ENCODE data around the gene PTBP1. TPM values are rescaled to one million over a fixed set of nuclear protein-coding genes. Genes with fewer than 3 reads are reported as not detected.
A peak's percentile ranks its signal among the peaks of the same experiment; 100 is the strongest.

The PTBP1 gene
- total RNA-seq, 1 donor from 2014 or later, result 236 TPM

DNA sequence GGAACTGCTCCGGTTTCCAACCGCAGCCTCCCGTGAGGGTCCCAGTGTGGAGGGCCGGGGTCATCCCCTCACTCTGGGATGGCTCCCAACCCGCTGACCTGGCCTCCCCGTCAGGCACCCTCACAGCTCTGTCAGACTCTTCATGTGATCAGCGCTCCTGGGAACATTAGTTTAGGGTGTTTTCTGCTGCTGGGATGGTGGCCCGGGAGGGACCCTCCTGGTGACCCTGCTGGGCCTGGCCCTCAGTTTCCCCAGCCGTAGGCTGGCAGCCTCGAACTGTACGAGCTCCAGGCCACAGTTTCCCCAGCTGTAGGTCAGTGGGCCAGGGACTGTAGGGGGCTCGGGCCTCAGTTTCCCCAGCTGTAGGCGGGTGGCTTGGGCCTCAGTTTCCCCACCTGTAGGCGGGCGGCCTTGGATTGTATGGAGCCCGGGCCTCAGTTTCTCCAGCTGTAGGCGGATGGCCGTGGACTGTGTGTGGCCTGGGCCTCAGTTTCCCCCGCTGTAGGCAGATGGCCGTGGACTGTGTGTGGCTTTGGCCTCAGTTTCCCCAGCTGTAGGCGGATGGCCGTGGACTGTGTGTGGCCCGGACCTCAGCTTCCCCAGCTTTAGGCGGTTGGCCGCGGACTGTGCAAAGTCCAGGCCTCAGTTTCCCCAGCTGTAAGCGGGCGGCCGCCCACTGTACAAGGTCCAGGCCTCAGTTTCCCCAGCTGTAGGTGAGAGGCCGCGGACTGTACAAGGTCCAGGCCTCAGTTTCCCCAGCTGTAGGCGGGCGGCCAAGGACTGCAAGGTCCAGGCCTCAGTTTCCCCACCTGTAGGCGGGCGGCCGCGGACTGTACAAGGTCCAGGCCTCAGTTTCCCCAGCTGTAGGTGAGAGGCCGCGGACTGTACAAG is 1.3 kb upstream of the PTBP1 start:
- no peak for DNase-seq (ENCODE audit: low spot score)

- DNase-seq (ENCODE audit: low spot score), result peak; percentile 96
Observed at GRCh38 chr19:797528-798414, 519 bp downstream of the PTBP1 start.

DNA sequence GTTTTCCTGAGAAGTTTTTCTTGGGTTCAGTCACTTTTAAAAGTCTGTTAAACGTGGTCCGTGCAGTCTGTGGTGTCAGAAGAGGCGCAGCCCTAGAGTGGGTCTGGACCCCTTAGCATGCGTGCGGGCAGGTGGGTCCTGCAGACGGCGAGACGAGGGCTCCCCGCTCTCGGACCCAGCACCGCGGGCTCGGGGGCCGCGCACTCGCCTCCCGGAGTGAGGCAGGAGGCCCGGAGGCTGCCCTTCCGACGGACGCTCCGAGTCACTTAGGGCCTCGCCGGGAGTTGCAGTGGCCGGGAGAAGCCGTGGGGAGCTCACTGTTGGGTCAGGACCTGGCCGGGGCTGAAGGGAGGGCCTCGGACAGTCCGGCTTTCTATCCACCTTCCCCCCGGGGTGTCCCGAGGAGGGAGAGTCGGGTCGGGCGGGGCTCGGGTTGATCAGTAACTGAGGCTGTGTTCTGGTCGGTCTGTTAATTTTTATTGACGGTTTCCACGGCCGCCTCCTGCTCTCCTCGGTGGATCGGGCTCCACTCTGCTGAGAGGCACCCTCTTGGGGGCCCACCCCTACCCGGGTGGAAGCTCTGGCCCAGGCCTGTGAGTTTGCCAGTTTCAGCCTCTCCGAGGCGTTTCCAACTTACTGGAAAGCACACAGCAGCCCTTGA is 1.3 kb downstream of the PTBP1 start:
- DNase-seq (ENCODE audit: low spot score), result no peak

DNA sequence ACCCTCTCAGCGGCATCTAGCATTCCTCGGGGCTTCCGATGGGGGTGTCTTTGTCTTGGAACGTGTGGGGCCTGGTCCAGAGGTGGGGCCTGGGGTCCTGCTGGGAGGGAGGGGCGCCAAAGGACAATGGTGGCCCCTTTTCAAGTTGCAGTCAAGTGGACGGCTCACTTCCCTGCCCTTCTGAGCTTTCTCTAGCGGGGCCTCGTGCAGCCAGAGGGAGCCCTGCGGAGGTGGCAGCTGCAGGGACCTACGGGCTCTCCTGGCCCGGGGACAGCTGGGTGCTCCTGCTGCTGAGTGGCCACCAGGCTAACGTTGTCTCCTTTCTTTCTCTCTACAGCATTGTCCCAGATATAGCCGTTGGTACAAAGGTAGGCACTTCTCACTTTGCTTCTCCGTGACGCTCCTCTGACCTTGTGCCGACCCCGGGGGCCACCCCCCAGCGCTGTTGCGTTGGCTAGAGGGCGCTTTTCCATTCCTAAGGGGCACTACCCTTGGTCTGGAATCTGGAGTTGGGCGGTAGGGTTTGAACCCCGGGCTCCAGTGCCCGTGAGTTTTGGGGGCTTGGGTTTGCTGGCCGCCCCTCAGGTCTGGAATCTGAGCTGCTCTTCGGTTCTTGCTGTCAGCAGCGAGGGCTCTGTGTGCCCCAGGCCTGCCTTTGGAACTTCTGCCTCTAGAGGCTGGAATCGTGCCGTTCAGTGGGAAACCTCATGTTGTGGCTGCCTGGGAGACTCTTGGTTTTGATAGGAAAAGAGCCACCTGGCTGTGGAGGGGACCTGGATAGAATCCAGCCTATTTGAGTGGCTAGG is 2.0 kb downstream of the PTBP1 start:
- DNase-seq (ENCODE audit: low spot score), result no peak

DNA sequence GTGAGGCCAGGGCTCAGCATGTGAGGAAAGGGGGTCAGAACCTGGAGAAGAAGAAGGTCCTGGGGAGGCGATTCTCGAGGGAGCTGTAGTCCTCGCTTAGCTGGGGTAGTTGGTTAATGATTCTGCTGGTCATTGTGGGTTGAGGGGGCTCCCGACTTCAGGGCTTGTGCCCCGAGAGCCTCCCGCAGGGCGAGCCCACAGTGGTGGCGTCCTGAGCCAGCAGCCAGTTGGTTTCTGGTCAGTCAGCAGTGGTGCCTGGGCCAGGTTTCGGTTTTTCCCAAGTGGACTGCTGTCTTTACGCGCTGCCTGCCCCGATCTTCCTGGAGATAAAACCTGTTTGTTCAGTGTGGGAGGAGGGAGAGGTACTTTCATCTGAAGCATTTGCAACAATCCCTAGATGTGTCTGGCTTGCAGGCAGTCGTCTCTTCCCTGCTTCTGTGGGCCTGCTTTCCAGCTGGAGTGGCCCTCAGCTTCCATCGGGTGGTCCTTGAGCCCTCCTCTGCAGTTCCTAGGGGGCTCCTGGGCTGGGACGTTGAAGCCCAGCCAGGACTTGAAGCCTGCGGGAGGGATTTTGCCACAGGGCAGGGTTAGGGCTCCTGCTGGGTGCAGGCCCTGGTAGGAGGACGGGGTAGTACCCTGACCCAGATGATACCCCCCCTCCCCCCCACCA is 3.2 kb downstream of the PTBP1 start:
- no peak for DNase-seq (ENCODE audit: low spot score)

- DNase-seq (ENCODE audit: low spot score), result no peak
Observed at GRCh38 chr19:801030-801860, 4.0 kb downstream of the PTBP1 start.

GRCh38 chr19:801861-802497 is 4.7 kb downstream of the PTBP1 start:
- DNase-seq (ENCODE audit: low spot score), result no peak

DNA sequence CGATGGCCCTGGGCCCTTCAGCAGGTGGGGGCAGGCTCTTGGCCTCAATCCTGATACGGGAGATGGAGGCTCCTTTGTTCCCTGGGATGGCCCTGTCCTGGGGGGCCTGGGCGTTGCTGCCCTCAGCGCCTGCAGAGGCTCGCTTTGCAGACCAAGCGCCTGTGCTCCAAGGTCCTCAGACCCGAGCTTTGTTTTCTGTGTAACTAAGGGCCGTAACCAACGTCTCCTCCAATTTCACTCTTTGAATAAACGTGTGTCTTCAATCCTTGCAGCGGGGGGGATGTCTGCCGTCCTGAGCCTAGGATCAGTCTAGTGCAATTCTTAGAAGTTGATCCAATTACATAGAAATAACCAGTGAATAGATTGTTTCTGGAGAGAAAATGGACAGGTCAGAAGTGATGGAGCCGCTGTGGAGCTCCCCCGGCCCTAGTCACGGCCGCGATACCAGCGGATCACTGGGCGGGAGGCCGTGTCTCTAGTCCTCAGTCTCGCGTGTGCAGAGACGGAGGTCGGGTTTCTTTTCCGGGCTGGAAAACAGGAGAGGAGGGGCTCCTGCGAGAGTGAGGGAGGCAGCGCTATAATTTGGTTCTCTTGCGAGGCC is 5.3 kb downstream of the PTBP1 start:
- DNase-seq (ENCODE audit: low spot score), result no peak

DNA sequence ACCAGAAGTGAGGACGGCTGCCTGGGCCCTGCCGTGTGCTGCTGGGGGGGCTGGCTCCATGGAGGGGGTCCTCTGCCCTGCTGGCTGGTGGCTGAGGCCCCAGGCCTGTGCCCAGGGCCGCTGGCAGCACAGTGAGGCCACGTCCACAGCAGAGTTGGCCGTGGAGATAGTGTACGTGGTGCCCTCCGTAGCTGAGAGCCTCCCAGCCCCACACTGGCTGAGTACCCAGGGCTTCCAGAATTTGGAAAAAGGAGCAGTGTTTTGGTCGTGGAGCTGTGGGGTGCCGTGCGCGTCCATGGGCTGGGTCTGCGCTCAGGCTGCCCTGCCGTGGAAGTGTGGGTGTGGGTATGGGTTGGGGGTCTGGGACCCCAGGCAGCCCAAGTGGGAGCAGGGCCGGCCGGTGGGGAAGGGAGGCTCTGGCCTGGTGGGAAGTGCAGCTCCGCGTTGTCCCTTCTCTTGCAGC is 5.9 kb downstream of the PTBP1 start:
- no peak for DNase-seq (ENCODE audit: low spot score)

DNA sequence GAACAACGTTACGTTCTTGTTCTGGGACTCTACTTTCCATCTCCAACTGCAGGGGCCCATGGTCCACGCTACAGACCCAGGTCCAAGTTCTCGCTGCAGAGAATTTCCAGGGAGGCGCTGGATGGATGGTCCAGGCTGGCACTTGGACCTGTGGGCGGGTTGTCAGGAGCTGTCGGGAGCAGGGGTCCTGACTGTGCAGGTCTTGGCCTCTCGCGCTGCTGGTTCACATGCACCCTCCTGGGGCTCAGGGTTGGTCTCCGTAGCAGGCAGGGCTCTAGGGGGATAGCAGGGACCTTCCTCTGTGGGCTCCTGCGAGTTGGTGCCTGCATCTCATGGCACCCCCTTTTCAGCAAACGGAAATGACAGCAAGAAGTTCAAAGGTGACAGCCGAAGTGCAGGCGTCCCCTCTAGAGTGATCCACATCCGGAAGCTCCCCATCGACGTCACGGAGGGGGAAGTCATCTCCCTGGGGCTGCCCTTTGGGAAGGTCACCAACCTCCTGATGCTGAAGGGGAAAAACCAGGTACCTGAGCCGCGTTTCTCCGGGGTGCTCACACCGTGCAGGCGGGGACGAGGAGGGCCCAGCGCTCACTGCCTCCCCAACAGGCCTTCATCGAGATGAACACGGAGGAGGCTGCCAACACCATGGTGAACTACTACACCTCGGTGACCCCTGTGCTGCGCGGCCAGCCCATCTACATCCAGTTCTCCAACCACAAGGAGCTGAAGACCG is 6.6 kb downstream of the PTBP1 start:
- DNase-seq (ENCODE audit: low spot score), result no peak

DNA sequence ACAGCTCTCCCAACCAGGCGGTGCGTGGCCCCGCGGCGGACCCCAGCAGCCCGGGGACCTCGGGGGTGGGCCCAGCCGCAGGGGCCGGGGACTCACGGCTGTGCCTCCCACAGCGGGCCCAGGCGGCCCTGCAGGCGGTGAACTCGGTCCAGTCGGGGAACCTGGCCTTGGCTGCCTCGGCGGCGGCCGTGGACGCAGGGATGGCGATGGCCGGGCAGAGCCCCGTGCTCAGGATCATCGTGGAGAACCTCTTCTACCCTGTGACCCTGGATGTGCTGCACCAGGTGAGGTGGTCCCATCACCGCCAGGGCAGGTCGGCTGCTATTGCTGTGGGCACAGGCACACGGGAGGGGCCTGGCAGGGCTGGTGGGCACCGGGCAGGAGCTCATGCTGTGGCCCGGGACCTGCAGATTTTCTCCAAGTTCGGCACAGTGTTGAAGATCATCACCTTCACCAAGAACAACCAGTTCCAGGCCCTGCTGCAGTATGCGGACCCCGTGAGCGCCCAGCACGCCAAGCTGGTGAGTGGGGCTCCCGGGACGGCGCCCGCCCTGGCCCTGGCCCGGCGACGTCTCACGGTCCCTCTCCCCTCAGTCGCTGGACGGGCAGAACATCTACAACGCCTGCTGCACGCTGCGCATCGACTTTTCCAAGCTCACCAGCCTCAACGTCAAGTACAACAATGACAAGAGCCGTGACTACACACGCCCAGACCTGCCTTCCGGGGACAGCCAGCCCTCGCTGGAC is 7.3 kb downstream of the PTBP1 start:
- DNase-seq (ENCODE audit: low spot score), result no peak

- DNase-seq (ENCODE audit: low spot score), result no peak
Observed at GRCh38 chr19:805166-805551, 7.9 kb downstream of the PTBP1 start.

GRCh38 chr19:805600-806550 is 8.6 kb downstream of the PTBP1 start:
- DNase-seq (ENCODE audit: low spot score), result no peak

DNA sequence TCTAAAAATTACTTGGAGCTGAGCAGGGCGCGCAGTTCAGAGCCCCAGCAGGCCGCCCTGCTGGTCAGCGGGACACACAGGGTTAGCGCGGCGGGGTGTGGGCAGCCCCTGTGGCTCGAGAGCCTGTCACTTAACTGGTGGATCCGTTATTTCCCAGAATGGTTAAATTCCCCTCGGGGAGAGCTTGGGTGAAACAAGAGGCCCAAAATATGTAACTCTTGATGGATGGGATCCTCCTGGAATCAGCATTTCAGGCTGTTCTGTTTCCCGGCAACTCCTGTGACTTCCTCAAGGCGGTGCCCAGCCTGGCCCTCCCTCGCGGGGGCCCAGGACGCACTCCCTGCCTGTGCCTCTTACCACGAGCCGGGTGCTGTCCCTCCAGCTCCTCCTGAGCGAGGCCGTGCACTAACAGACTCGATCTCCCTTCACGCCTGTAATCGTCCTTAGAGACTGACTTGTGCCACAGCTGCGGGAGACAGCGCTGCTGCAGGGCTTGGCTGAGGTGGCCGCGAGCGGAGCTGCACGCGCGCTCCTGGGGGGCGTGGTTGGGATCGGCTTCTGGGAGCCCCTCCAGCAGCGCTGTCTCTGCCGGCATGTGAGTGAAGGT is 9.7 kb downstream of the PTBP1 start:
- no peak for DNase-seq (ENCODE audit: low spot score)
